Measurements from ENCODE around the gene HOXA7.
A peak's percentile ranks its signal among the peaks of the same experiment; 100 is the strongest.

HOXA7 gene

DNA sequence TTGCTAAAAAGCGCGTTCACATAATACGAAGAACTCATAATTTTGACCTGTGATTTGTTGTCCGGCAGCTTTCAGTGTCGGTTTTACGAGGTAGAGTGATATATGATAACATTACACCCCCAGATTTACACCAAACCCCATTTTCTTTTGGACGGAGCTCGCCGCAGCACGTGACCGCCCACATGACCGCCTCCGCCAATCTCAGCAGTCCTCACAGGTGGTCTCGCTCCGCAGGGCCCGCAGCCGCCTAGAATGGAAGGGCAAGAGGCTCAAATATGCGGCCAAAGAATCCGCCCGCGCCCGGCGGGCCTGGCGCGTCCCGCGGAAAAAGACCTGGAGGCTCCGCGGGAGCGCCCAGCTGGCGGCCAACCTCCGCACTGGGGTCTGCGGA, at the start of gene HOXA7:
HOXA7 (minus strand) TSS at position 168 of the 391 bp plus-strand sequence; CDS start at position 38, 130 bp downstream.
- Histone ChIP-seq H3K36me3 (ENCODE audit: control insufficient read depth, low read depth, low read length) (no peaks in the 10 kb centered on the region), H3K27ac (ENCODE audit: low read length) (no peak within 1 kb of the TSS), H3K27me3 (ENCODE audit: control insufficient read depth, insufficient read depth, low read length) (peaks cover 100% of the 10 kb centered on the region), H3K9me3 (ENCODE audit: control insufficient read depth, low read depth, low read length) (no peaks in the 10 kb centered on the region), H3K9ac (ENCODE audit: low read length) (no peak within 1 kb of the TSS), H3K4me1 (ENCODE audit: control insufficient read depth, low read depth, low read length) (peaks cover 3% of the 10 kb centered on the region), H3K4me3 (ENCODE audit: low read length) (peak within 1 kb of the TSS; percentile 51)

DNA sequence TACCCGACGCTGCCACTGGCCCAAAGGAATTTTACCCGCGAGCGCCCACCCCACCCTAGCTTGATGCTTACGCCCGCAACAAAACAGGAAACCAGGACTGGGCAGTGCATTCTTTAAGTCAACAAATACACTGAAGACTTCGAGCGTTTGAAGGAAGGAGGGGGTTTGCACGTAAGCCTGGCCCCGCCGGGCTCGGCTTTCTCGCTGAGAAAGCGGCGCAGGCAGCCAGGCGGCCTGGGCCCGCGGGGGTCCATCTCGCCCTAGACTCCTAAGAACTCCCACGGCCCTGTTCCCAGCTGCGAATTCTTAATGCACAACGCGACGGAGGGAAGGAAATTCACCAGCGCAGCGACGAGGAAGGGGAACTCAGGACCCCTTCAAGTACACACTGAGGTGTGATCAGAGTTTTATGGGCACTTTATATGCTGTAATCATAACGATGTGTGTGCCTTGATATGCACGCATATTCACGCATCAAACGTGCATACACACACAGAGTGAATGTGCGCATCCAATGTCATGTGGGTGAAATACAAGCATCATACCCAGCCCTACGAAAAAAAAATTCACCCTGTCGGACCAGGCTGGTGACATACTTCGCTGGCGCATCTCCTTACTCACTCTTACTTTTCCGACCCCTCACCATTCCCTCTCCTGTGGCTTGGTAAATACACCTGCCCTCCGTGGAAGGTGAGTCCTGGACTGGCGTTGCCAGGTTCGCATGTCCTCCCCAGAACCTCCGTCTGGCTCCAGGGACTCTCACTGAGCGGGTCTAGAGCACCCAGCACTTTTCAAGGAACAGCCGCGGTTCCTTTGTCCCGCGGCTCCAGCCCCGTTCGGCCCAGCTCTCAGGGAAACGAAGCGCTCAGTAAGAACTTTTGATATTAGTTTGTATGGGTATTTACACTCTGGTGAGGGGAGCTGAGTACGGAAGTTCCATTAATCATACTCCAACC, 49.1 kb upstream of the HOXA7 start:
- no peaks in the 10 kb centered on the region for H3K4me1 ChIP-seq (ENCODE audit: control insufficient read depth, low read depth, low read length)
- peaks cover 100% of the 10 kb centered on the region for H3K27me3 ChIP-seq (ENCODE audit: control insufficient read depth, insufficient read depth, low read length)
- no peak overlapping the region for H3K4me3 ChIP-seq (ENCODE audit: low read length)
- no peaks in the 10 kb centered on the region for H3K9me3 ChIP-seq (ENCODE audit: control insufficient read depth, low read depth, low read length)
- no peaks in the 10 kb centered on the region for H3K36me3 ChIP-seq (ENCODE audit: control insufficient read depth, low read depth, low read length)
- H3K27ac ChIP-seq (ENCODE audit: low read length), result no peak overlapping the region
- no peak overlapping the region for H3K9ac ChIP-seq (ENCODE audit: low read length)

DNA sequence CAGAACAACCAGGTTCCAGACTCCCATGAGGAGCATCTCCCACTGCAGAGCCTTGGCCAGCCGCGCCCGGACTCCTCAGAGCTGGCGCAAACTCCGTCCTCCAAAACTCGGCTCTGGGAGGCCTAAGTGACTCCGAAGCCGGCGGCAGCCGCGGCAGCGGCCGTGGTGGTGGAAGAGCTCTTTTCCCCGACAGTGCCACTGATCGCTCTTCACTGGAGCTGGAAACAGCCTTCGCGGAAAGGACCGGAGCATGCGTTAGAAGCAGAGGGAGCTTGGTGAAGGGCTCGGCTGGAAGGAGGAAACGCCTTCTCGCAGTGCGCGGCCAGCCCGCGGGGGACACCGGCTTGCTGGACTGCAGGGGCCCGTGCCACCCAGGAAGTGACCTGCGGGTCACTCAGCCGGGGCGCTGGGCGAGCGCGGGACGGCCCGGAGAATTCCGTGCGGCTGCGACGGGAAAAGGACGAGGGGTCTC, 48.4 kb upstream of the HOXA7 start:
- H3K27me3 ChIP-seq (ENCODE audit: control insufficient read depth, insufficient read depth, low read length), result peaks cover 100% of the 10 kb centered on the region
- no peaks in the 10 kb centered on the region for H3K4me1 ChIP-seq (ENCODE audit: control insufficient read depth, low read depth, low read length)
- H3K9ac ChIP-seq (ENCODE audit: low read length), result no peak overlapping the region
- no peak overlapping the region for H3K27ac ChIP-seq (ENCODE audit: low read length)
- H3K36me3 ChIP-seq (ENCODE audit: control insufficient read depth, low read depth, low read length), result no peaks in the 10 kb centered on the region
- H3K9me3 ChIP-seq (ENCODE audit: control insufficient read depth, low read depth, low read length), result no peaks in the 10 kb centered on the region
- no peak overlapping the region for H3K4me3 ChIP-seq (ENCODE audit: low read length)

DNA sequence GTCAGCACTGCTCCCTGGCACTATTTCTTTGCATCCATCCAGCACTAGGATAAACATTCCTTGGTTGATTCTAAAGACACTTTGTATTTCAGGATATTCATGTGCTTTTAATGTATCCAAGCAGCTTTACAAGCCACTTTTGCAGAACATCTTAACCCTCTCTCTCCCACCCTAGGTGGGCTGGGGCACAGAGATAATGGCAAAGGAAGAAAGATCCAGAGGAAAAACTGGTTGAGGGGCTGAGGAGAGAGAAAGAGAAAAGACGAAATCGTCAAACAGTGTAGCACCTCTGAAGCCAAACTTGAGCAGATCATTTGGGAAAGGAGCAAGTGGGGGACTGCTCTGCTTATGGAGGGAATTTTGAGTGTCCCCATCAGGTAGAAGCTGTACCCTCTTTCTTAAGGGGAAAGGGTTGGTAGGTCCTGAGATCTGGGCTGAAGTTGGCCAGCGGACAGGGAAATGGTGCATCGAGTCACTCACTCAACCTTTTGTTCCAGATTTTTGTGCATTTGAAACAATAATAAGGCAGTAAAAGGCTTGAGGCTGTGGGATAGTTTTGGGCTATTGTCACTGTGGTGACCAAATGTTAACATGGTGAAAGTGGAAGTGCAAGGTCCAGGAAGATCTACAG, 47.6 kb upstream of the HOXA7 start:
- H3K27me3 ChIP-seq (ENCODE audit: control insufficient read depth, insufficient read depth, low read length), result peaks cover 98% of the 10 kb centered on the region
- H3K4me1 ChIP-seq (ENCODE audit: control insufficient read depth, low read depth, low read length), result no peaks in the 10 kb centered on the region
- H3K36me3 ChIP-seq (ENCODE audit: control insufficient read depth, low read depth, low read length), result no peaks in the 10 kb centered on the region
- no peaks in the 10 kb centered on the region for H3K9me3 ChIP-seq (ENCODE audit: control insufficient read depth, low read depth, low read length)
- H3K9ac ChIP-seq (ENCODE audit: low read length), result no peak overlapping the region
- no peak overlapping the region for H3K27ac ChIP-seq (ENCODE audit: low read length)
- H3K4me3 ChIP-seq (ENCODE audit: low read length), result no peak overlapping the region

DNA sequence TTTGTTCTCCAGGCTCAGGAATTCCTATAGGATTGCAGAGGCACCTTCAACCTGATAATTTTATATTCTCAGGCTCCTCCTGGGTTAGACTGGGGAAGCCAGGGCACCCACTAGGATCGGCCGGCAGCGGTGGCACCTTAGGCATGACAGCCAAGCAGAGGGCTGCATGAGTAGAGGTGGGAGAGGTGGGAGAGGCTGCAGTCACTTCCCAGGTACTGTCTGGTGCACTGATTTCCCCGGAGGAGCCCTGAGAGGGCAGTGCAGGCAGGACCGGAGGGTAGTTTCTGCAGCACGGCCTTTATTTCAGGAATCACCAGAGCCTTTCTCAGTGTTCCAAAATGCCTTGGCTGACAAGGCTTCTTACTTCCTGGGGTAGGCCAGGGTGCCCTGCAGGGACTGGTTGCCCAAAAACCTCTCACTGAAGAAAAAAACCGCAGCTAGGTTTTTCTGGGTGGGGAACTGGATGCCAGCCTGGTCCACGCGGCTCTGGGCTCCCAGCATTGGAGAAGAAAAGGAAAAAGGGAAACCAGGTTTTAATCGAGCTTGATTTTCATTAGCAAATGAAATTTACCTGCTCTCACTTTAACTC, 47.0 kb upstream of the HOXA7 start:
- no peaks in the 10 kb centered on the region for H3K36me3 ChIP-seq (ENCODE audit: control insufficient read depth, low read depth, low read length)
- H3K4me3 ChIP-seq (ENCODE audit: low read length), result no peak overlapping the region
- no peaks in the 10 kb centered on the region for H3K9me3 ChIP-seq (ENCODE audit: control insufficient read depth, low read depth, low read length)
- H3K27ac ChIP-seq (ENCODE audit: low read length), result no peak overlapping the region
- H3K9ac ChIP-seq (ENCODE audit: low read length), result no peak overlapping the region
- H3K4me1 ChIP-seq (ENCODE audit: control insufficient read depth, low read depth, low read length), result no peaks in the 10 kb centered on the region
- H3K27me3 ChIP-seq (ENCODE audit: control insufficient read depth, insufficient read depth, low read length), result peaks cover 98% of the 10 kb centered on the region

DNA sequence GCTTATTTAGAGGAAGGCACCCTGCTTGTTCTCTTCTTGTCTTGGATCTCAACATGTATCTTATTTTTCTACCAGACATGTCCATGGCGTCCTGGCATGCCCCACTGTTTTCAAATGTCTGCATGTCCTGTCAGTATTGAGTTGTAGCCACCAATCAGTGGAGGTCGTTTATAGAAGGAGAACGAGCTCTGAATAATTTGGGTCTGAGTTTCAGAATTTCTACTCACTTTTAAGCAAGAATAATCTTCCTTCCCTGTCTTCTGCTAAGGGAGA, 46.3 kb upstream of the HOXA7 start:
- no peak overlapping the region for H3K27ac ChIP-seq (ENCODE audit: low read length)
- peaks cover 3% of the 10 kb centered on the region for H3K9me3 ChIP-seq (ENCODE audit: control insufficient read depth, low read depth, low read length)
- peaks cover 98% of the 10 kb centered on the region for H3K27me3 ChIP-seq (ENCODE audit: control insufficient read depth, insufficient read depth, low read length)
- H3K9ac ChIP-seq (ENCODE audit: low read length), result no peak overlapping the region
- H3K4me3 ChIP-seq (ENCODE audit: low read length), result no peak overlapping the region
- no peaks in the 10 kb centered on the region for H3K36me3 ChIP-seq (ENCODE audit: control insufficient read depth, low read depth, low read length)
- no peaks in the 10 kb centered on the region for H3K4me1 ChIP-seq (ENCODE audit: control insufficient read depth, low read depth, low read length)

DNA sequence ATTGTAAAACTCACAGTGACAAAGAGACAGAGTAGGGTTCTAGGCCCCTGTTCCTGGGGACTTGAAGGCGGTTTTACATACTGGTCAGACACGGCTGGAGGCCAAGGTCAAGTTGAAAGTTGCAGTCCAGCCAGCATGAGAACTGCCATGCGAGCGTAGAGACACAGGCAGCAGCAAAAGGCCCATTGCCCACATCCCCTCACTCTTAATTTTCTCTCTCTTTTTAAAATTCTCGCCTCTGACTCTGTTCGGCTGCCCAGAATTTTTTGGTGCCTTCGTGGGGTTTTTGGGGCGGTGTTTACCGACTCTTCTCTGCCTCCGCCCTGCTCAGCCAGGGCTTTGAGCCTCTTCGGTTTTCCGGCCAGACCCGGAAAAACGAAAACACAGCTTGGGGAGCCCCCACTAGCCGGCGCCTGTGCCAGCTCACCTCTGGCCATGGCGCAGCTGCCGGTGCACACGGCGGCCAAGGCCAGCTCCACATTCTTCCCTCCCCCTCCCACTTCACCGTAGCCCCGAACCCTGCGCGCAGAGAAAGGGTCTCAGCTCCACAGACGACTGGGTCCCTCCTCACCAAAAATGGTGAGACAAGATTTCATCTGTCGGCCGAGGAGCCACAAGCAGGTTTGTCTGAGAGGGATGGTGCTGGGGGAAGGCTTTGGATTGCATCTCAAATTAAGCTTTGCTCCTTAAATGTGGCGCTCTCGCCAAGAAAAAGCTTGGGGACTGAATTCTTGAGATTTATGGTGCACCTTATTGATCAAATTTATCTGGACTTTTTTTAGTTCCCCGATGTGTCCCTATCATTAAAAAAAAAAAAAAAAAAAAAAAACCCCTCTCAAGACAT, 45.8 kb upstream of the HOXA7 start:
- no peaks in the 10 kb centered on the region for H3K36me3 ChIP-seq (ENCODE audit: control insufficient read depth, low read depth, low read length)
- H3K9me3 ChIP-seq (ENCODE audit: control insufficient read depth, low read depth, low read length), result peaks cover 5% of the 10 kb centered on the region

DNA sequence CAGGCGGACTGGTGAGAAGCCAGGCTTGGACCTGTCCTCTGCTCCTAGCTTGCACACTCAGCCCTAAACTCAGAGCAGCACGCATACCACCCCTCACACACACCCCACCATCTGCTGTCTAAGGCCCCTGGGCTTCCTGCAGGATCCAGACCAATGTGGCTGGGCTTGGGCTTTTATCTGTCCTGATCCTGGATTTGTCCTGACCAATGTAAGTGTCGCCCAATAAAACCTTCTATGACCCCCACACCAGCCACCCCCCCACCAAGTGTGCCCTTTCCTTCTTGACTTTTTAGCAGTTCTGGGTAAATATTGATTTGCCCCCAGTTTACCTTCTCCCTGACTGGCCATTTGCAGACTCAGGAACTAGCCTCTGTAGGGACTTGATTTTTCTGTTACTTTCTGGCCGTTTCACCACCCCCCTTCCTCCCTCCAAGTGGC, 45.1 kb upstream of the HOXA7 start:
- H3K9ac ChIP-seq (ENCODE audit: low read length), result no peak overlapping the region
- H3K27me3 ChIP-seq (ENCODE audit: control insufficient read depth, insufficient read depth, low read length), result peaks cover 98% of the 10 kb centered on the region
- H3K4me3 ChIP-seq (ENCODE audit: low read length), result no peak overlapping the region
- no peaks in the 10 kb centered on the region for H3K36me3 ChIP-seq (ENCODE audit: control insufficient read depth, low read depth, low read length)
- peaks cover 5% of the 10 kb centered on the region for H3K9me3 ChIP-seq (ENCODE audit: control insufficient read depth, low read depth, low read length)
- no peak overlapping the region for H3K27ac ChIP-seq (ENCODE audit: low read length)
- H3K4me1 ChIP-seq (ENCODE audit: control insufficient read depth, low read depth, low read length), result no peaks in the 10 kb centered on the region

More for the DNA sequence above, 45.8 kb upstream of the HOXA7 start:
- Histone ChIP-seq H3K27ac (ENCODE audit: low read length) (no peak overlapping the region), H3K4me3 (ENCODE audit: low read length) (no peak overlapping the region), H3K4me1 (ENCODE audit: control insufficient read depth, low read depth, low read length) (no peaks in the 10 kb centered on the region), H3K27me3 (ENCODE audit: control insufficient read depth, insufficient read depth, low read length) (peaks cover 98% of the 10 kb centered on the region), H3K9ac (ENCODE audit: low read length) (no peak overlapping the region)

DNA sequence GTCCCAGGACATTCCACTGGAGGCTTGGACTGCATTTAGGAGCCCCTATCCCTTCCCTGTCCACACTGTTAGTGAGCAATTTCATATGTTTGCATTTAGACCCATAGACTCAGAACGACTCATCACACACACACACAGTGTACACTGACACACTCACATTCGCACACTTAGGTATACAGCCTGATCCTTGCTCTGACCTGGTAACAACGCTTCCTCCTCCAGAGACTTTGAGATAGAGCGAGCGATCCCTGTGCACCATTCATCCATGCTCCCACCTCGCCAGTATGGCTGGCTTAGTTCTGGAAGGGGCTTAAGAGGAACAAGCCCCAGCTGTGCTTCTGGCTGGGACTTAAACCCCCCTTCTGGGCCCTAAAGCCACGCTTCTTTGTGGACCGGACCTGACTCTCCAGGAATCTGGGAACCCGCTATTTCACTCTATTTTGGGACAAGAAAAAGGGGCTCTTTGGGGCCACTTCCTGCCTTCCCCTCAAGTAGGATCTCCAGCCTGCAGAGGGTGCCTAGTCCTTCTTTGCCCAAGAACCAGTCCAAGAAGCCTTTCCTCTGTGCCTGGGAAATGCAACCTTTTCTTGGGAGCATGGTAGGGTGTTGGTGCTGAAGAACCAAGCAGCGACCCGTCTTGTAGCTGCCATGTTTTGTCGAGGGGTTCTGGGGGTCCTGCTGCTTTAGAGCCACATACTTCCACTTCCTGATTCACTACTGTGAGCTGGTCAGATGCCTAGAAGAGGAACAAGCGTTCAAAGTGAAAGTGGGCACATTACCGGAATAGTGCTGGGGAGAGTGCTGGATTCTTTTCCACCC, 44.5 kb upstream of the HOXA7 start:
- Histone ChIP-seq H3K4me1 (ENCODE audit: control insufficient read depth, low read depth, low read length) (no peaks in the 10 kb centered on the region), H3K36me3 (ENCODE audit: control insufficient read depth, low read depth, low read length) (no peaks in the 10 kb centered on the region), H3K9ac (ENCODE audit: low read length) (no peak overlapping the region), H3K4me3 (ENCODE audit: low read length) (no peak overlapping the region), H3K9me3 (ENCODE audit: control insufficient read depth, low read depth, low read length) (peaks cover 5% of the 10 kb centered on the region), H3K27ac (ENCODE audit: low read length) (no peak overlapping the region), H3K27me3 (ENCODE audit: control insufficient read depth, insufficient read depth, low read length) (peaks cover 98% of the 10 kb centered on the region)

DNA sequence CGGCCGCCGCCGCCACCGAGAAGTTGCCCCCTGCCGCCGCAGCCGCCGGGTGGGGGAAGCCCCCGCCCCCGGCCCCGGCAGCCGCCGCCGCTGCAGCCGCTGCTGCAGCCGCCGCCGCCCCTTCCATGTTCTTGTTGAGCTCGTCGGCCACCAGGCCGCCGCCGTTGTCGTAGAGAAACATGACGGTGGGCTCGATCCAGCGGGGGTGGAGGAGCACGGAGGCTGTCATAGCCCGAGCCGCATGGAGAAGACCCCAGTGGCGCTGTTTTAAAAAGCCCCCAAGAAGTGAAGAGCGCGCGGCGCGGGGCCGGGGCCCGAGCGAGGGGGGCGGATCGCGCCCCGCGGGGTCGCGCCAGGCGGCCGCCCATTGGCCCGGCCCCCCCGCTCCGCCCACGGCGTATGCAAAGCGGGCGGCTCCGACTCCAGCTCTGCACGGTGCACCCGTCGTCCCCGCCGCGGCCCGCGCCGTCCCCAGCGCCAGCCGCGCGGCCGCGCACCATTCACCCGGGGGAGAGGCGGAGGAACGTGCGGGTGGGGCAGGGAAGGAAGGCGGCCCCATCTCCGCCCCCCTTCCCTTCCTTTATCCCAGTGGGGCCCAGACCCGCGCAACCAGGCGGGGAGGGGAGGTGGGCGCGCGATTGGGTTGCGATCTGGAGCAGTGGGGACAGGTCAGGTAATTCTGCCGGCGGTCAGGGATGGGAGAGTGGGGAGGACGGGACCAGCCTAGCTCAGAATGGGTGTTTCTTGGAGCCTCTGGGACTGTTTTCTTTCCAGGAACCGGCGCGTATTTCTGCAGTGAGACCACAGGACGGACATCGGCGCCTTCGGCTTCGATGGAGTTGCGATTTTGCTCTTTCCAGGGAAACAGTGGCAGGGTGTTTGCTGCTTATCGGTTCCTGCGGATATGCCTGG, 43.6 kb upstream of the HOXA7 start, which contains the start of gene HOXA13:
HOXA13 (minus strand) TSS at position 243 of the 912 bp plus-strand sequence; CDS start at position 229, 14 bp downstream.
- peaks cover 5% of the 10 kb centered on the region for H3K9me3 ChIP-seq (ENCODE audit: control insufficient read depth, low read depth, low read length)
- H3K4me1 ChIP-seq (ENCODE audit: control insufficient read depth, low read depth, low read length), result no peaks in the 10 kb centered on the region
- H3K27ac ChIP-seq (ENCODE audit: low read length), result no peak within 1 kb of the TSS
- no peaks in the 10 kb centered on the region for H3K36me3 ChIP-seq (ENCODE audit: control insufficient read depth, low read depth, low read length)
- H3K27me3 ChIP-seq (ENCODE audit: control insufficient read depth, insufficient read depth, low read length), result peaks cover 98% of the 10 kb centered on the region
- H3K9ac ChIP-seq (ENCODE audit: low read length), result no peak within 1 kb of the TSS
- no peak within 1 kb of the TSS for H3K4me3 ChIP-seq (ENCODE audit: low read length)
